Osteocyte (in vitro differentiated cells): ENCODE measurements around the gene KCTD19. TPM values are rescaled to one million over a fixed set of nuclear protein-coding genes. Genes with fewer than 3 reads are reported as not detected.

ENCODE experiments used
- DNase-seq: peaks from one replicate; pipeline ENCODE4 v3.0.0; 2021; ENCODE audit warnings: mixed read lengths; ENCODE audit not compliant: unreplicated experiment; ENCODE audit errors: extremely low spot score
- H3K27ac Mint-ChIP-seq: one replicate; pipeline ENCODE4 v1.8.0; 2021; ENCODE audit warnings: mild to moderate bottlenecking, mixed read lengths; ENCODE audit not compliant: unreplicated experiment
- H3K27me3 Mint-ChIP-seq: one replicate; pipeline ENCODE4 v1.8.0; 2021; ENCODE audit warnings: mixed read lengths; ENCODE audit not compliant: unreplicated experiment
- H3K36me3 Mint-ChIP-seq: one replicate; pipeline ENCODE4 v1.8.0; 2021; ENCODE audit warnings: mixed read lengths; ENCODE audit not compliant: unreplicated experiment
- H3K4me1 Mint-ChIP-seq: one replicate; pipeline ENCODE4 v1.8.0; 2021; ENCODE audit warnings: mixed read lengths; ENCODE audit not compliant: unreplicated experiment
- H3K4me3 Mint-ChIP-seq: one replicate; pipeline ENCODE4 v1.8.0; 2021; ENCODE audit warnings: mild to moderate bottlenecking, moderate library complexity, mixed read lengths; ENCODE audit not compliant: unreplicated experiment
- H3K9me3 Mint-ChIP-seq: one replicate; pipeline ENCODE4 v1.8.0; 2021; ENCODE audit warnings: mixed read lengths; ENCODE audit not compliant: unreplicated experiment
- total RNA-seq: library from RNA; stranded (reverse); gene quantifications from 2 replicates; pipeline ENCODE4 v1.2.1, GENCODE V29; 2021
- TF ChIP-seq, protein P1 (sequence below): fragments of 200-600 bp; sonication (generic); IDR thresholded peaks from 2 replicates; pipeline ENCODE4 v1.5.0; 2021; ENCODE audit warnings: antibody characterized with exemption, mild to moderate bottlenecking, moderate library complexity

The KCTD19 gene
- total RNA-seq, 1 donor from 2014 or later, result not detected

- H3K27me3 Mint-ChIP-seq, result no peaks in the 10 kb centered on the region
- H3K36me3 Mint-ChIP-seq, result no peaks in the 10 kb centered on the region
- H3K9me3 Mint-ChIP-seq, result no peaks in the 10 kb centered on the region
- H3K27ac Mint-ChIP-seq, result peak within 1 kb of the TSS; percentile 95
- peak; percentile 99 for DNase-seq
- H3K4me1 Mint-ChIP-seq, result peaks cover 50% of the 10 kb centered on the region
- TF ChIP-seq, protein P1, sequence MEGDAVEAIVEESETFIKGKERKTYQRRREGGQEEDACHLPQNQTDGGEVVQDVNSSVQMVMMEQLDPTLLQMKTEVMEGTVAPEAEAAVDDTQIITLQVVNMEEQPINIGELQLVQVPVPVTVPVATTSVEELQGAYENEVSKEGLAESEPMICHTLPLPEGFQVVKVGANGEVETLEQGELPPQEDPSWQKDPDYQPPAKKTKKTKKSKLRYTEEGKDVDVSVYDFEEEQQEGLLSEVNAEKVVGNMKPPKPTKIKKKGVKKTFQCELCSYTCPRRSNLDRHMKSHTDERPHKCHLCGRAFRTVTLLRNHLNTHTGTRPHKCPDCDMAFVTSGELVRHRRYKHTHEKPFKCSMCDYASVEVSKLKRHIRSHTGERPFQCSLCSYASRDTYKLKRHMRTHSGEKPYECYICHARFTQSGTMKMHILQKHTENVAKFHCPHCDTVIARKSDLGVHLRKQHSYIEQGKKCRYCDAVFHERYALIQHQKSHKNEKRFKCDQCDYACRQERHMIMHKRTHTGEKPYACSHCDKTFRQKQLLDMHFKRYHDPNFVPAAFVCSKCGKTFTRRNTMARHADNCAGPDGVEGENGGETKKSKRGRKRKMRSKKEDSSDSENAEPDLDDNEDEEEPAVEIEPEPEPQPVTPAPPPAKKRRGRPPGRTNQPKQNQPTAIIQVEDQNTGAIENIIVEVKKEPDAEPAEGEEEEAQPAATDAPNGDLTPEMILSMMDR, result no peak
- H3K4me3 Mint-ChIP-seq, result peak within 1 kb of the TSS; percentile 85
Measured at GRCh38 chr16:67247192-67248072, 79.1 kb downstream of the KCTD19 start, which contains the start of gene FHOD1. FHOD1 (minus strand) TSS chr16:67247481; CDS start chr16:67247410, 71 bp downstream.

GRCh38 chr16:67246756-67247191 is 79.8 kb downstream of the KCTD19 start:
- peaks cover 55% of the 10 kb centered on the region for H3K4me1 Mint-ChIP-seq
- no peak for DNase-seq
- H3K27me3 Mint-ChIP-seq, result no peaks in the 10 kb centered on the region
- H3K4me3 Mint-ChIP-seq, result peak overlapping the region; percentile 85
- H3K36me3 Mint-ChIP-seq, result no peaks in the 10 kb centered on the region
- no peaks in the 10 kb centered on the region for H3K9me3 Mint-ChIP-seq
- TF ChIP-seq, protein P1, result no peak
- H3K27ac Mint-ChIP-seq, result peak overlapping the region; percentile 95

- Mint-ChIP-seq H3K36me3 (no peaks in the 10 kb centered on the region), H3K9me3 (no peaks in the 10 kb centered on the region), H3K27me3 (no peaks in the 10 kb centered on the region), H3K27ac (peak overlapping the region; percentile 95), H3K4me1 (peaks cover 60% of the 10 kb centered on the region), H3K4me3 (peak overlapping the region; percentile 85)
- TF ChIP-seq, protein P1, result peak; percentile 56
- peak; percentile 94 for DNase-seq
Measured at GRCh38 chr16:67246081-67246755, 80.3 kb downstream of the KCTD19 start.

- TF ChIP-seq, protein P1, result no peak
- H3K4me3 Mint-ChIP-seq, result peak overlapping the region; percentile 85
- peaks cover 65% of the 10 kb centered on the region for H3K4me1 Mint-ChIP-seq
- H3K36me3 Mint-ChIP-seq, result no peaks in the 10 kb centered on the region
- peak overlapping the region; percentile 95 for H3K27ac Mint-ChIP-seq
- no peaks in the 10 kb centered on the region for H3K27me3 Mint-ChIP-seq
- H3K9me3 Mint-ChIP-seq, result no peaks in the 10 kb centered on the region
- no peak for DNase-seq
Measured at GRCh38 chr16:67245674-67246080, 80.9 kb downstream of the KCTD19 start.

DNA sequence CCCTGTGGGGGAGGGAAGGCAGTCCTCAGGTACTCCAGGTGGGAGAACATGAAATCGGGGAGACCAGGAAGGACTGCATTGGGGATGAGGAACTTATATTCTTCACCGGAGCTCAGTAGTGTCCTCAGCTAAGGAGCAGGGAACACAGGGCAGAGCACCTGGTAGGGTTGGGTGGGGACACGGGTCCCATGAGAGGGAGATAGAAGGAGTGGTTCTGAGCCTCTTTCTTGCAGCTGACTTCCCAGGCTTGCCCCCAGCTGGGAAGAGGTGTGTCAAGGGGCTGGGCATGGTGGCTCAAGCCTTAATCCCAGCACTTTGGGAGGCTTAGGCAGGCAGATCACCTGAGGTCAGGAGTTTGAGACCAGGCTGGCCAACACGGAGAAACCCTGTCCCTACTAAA is 81.4 kb downstream of the KCTD19 start:
- Mint-ChIP-seq H3K4me1 (peaks cover 69% of the 10 kb centered on the region), H3K4me3 (peak overlapping the region; percentile 85), H3K36me3 (no peaks in the 10 kb centered on the region), H3K27ac (peak overlapping the region; percentile 95), H3K27me3 (no peaks in the 10 kb centered on the region), H3K9me3 (no peaks in the 10 kb centered on the region)
- TF ChIP-seq, protein P1, result no peak
- no peak for DNase-seq
